Measurements from ENCODE around the gene SPTBN1. TPM values are rescaled to one million over a fixed set of nuclear protein-coding genes. Genes with fewer than 3 reads are reported as not detected.

The SPTBN1 gene
- total and polyA plus RNA-seq, 2 of the 13 experiments (the other 11 are each of a cell fraction or from before 2014, with no cell fraction given): 123 to 299 TPM

DNA sequence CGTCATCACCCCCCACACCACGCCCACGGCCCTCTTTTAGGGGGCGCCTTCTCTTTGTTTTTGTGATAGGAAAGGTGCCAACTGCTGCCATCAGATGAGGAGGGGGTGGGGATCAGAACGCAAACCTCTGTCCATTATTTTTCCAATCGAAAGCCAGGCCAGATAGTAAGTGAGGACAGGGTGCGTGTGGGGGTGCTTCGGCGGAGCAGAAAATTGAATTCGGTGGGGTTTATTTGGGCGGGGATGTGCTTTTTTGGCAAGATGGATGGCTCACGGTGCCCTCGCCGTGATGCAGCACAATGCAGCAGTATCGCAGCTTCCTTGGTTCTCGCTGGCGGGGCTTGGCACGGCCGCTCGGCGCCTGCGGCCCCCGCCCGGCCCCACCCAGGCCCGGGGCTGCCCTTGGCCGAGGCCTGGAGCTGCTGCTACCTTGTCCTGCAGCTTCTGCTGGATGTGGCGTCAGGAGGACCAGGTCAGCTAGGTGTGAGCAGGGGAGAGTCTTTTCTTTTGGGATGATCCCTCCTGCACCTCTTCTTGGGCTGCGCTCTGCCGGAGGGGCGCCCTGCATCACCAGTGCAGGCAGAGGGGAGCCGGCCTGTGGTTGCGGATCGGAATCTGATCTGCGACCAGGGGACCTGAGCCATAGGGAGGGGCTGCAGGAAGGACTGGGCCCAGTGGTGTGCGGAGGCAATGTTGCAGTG, 1.3 kb downstream of the SPTBN1 start (continued):
- TF ChIP-seq, protein P1, sequence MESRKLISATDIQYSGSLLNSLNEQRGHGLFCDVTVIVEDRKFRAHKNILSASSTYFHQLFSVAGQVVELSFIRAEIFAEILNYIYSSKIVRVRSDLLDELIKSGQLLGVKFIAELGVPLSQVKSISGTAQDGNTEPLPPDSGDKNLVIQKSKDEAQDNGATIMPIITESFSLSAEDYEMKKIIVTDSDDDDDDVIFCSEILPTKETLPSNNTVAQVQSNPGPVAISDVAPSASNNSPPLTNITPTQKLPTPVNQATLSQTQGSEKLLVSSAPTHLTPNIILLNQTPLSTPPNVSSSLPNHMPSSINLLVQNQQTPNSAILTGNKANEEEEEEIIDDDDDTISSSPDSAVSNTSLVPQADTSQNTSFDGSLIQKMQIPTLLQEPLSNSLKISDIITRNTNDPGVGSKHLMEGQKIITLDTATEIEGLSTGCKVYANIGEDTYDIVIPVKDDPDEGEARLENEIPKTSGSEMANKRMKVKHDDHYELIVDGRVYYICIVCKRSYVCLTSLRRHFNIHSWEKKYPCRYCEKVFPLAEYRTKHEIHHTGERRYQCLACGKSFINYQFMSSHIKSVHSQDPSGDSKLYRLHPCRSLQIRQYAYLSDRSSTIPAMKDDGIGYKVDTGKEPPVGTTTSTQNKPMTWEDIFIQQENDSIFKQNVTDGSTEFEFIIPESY (CRISPR knock-in tag; IDR thresholded peaks at IDR 0.05): no peak
- peak; percentile 71; the same call in 1 of the 2 replicates for TF ChIP-seq SMAD1 (CRISPR knock-in tag; IDR thresholded peaks at IDR 0.05; ENCODE audit: borderline replicate concordance, low read depth)
- TF ChIP-seq, protein P2, sequence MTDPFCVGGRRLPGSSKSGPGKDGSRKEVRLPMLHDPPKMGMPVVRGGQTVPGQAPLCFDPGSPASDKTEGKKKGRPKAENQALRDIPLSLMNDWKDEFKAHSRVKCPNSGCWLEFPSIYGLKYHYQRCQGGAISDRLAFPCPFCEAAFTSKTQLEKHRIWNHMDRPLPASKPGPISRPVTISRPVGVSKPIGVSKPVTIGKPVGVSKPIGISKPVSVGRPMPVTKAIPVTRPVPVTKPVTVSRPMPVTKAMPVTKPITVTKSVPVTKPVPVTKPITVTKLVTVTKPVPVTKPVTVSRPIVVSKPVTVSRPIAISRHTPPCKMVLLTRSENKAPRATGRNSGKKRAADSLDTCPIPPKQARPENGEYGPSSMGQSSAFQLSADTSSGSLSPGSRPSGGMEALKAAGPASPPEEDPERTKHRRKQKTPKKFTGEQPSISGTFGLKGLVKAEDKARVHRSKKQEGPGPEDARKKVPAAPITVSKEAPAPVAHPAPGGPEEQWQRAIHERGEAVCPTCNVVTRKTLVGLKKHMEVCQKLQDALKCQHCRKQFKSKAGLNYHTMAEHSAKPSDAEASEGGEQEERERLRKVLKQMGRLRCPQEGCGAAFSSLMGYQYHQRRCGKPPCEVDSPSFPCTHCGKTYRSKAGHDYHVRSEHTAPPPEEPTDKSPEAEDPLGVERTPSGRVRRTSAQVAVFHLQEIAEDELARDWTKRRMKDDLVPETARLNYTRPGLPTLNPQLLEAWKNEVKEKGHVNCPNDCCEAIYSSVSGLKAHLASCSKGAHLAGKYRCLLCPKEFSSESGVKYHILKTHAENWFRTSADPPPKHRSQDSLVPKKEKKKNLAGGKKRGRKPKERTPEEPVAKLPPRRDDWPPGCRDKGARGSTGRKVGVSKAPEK (CRISPR knock-in tag; IDR thresholded peaks at IDR 0.05; ENCODE audit: borderline replicate concordance): 0 out of 2 replicates have a peak, but pooled peaks have one; percentile 21
- TF ChIP-seq MXD4 (CRISPR knock-in tag; IDR thresholded peaks at IDR 0.05): no peak
- TF ChIP-seq ZNF605 (CRISPR knock-in tag; IDR thresholded peaks at IDR 0.05): no peak
- TF ChIP-seq, protein P3, sequence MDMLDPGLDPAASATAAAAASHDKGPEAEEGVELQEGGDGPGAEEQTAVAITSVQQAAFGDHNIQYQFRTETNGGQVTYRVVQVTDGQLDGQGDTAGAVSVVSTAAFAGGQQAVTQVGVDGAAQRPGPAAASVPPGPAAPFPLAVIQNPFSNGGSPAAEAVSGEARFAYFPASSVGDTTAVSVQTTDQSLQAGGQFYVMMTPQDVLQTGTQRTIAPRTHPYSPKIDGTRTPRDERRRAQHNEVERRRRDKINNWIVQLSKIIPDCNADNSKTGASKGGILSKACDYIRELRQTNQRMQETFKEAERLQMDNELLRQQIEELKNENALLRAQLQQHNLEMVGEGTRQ (IDR thresholded peaks at IDR 0.05; ENCODE audit: low read depth, low read length): no peak
- TF ChIP-seq, protein P3 (CRISPR knock-in tag; IDR thresholded peaks at IDR 0.05; ENCODE audit: borderline replicate concordance): no peak
- TF ChIP-seq, protein P4, sequence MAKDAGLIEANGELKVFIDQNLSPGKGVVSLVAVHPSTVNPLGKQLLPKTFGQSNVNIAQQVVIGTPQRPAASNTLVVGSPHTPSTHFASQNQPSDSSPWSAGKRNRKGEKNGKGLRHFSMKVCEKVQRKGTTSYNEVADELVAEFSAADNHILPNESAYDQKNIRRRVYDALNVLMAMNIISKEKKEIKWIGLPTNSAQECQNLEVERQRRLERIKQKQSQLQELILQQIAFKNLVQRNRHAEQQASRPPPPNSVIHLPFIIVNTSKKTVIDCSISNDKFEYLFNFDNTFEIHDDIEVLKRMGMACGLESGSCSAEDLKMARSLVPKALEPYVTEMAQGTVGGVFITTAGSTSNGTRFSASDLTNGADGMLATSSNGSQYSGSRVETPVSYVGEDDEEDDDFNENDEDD (CRISPR knock-in tag; IDR thresholded peaks at IDR 0.05; ENCODE audit: borderline replicate concordance): no peak
- no peak for TF ChIP-seq ZKSCAN8 (CRISPR knock-in tag; IDR thresholded peaks at IDR 0.05; ENCODE audit: borderline replicate concordance)
- TF ChIP-seq, protein P5, sequence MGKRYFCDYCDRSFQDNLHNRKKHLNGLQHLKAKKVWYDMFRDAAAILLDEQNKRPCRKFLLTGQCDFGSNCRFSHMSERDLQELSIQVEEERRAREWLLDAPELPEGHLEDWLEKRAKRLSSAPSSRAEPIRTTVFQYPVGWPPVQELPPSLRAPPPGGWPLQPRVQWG (CRISPR knock-in tag; IDR thresholded peaks at IDR 0.05; ENCODE audit: borderline replicate concordance, low read depth): no peak
- TF ChIP-seq ZNF354B (CRISPR knock-in tag; IDR thresholded peaks at IDR 0.05): no peak
- TF ChIP-seq ZNF207 (IDR thresholded peaks at IDR 0.05; ENCODE audit: borderline replicate concordance): no peak
- TF ChIP-seq ZFYVE20 (CRISPR knock-in tag; IDR thresholded peaks at IDR 0.05; ENCODE audit: borderline replicate concordance, low read depth): no peak
- no peak for TF ChIP-seq KAT8 (CRISPR knock-in tag; IDR thresholded peaks at IDR 0.05)
- no peak for TF ChIP-seq ZNF234 (CRISPR knock-in tag; conservative IDR thresholded peaks at IDR 0.05)
- TF ChIP-seq KDM3A (CRISPR knock-in tag; IDR thresholded peaks at IDR 0.05; ENCODE audit: low read depth): no peak
- TF ChIP-seq CHCHD3 (CRISPR knock-in tag; IDR thresholded peaks at IDR 0.05): no peak
- TF ChIP-seq ZFP36L2 (CRISPR knock-in tag; IDR thresholded peaks at IDR 0.05): no peak
- no peak for TF ChIP-seq ARID2 (CRISPR knock-in tag; IDR thresholded peaks at IDR 0.05; ENCODE audit: borderline replicate concordance)
- TF ChIP-seq, protein P6, sequence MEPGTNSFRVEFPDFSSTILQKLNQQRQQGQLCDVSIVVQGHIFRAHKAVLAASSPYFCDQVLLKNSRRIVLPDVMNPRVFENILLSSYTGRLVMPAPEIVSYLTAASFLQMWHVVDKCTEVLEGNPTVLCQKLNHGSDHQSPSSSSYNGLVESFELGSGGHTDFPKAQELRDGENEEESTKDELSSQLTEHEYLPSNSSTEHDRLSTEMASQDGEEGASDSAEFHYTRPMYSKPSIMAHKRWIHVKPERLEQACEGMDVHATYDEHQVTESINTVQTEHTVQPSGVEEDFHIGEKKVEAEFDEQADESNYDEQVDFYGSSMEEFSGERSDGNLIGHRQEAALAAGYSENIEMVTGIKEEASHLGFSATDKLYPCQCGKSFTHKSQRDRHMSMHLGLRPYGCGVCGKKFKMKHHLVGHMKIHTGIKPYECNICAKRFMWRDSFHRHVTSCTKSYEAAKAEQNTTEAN (CRISPR knock-in tag; conservative IDR thresholded peaks at IDR 0.05): no peak
